ENCODE results near the gene PSMD13. TPM values are rescaled to one million over a fixed set of nuclear protein-coding genes. Genes with fewer than 3 reads are reported as not detected.

PSMD13 gene
- total RNA-seq, 2 experiments from 2014 or later = 220 to 228 TPM

- H3K27ac Mint-ChIP-seq = peak overlapping the region; percentile 98
- peak overlapping the region; percentile 97 for H3K4me3 Mint-ChIP-seq
- peaks cover 53% of the 10 kb centered on the region for H3K4me1 Mint-ChIP-seq (ENCODE audit: low read depth)
- H3K27me3 Mint-ChIP-seq = no peaks in the 10 kb centered on the region
- ChIA-PET CTCF (interaction anchor here (1.0 to 4.5 kb wide), 5 partner anchors 9 to 37 kb away, joined by 3 to 26 read pairs (median 6); no protein-coding TSS in a partner anchor), POLR2A (interaction anchor here (0.6 to 6.2 kb wide), 19 partner anchors 8 to 118 kb away, joined by 3 to 67 read pairs (median 4); partner anchors contain the start of genes BET1L, IFITM5, NLRP6 and PSMD13)
- intact Hi-C loops (cut with micrococcal nuclease) = no loop called here
- no peaks in the 10 kb centered on the region for H3K9me3 Mint-ChIP-seq
- TF ChIP-seq, protein P1, sequence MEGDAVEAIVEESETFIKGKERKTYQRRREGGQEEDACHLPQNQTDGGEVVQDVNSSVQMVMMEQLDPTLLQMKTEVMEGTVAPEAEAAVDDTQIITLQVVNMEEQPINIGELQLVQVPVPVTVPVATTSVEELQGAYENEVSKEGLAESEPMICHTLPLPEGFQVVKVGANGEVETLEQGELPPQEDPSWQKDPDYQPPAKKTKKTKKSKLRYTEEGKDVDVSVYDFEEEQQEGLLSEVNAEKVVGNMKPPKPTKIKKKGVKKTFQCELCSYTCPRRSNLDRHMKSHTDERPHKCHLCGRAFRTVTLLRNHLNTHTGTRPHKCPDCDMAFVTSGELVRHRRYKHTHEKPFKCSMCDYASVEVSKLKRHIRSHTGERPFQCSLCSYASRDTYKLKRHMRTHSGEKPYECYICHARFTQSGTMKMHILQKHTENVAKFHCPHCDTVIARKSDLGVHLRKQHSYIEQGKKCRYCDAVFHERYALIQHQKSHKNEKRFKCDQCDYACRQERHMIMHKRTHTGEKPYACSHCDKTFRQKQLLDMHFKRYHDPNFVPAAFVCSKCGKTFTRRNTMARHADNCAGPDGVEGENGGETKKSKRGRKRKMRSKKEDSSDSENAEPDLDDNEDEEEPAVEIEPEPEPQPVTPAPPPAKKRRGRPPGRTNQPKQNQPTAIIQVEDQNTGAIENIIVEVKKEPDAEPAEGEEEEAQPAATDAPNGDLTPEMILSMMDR (IDR thresholded peaks at IDR 0.05) = no peak
- ATAC-seq (peak; percentile 38), DNase-seq (no peak)
- H3K36me3 Mint-ChIP-seq (ENCODE audit: low read depth) = peaks cover 42% of the 10 kb centered on the region
These were observed 51.2 kb downstream of the PSMD13 start for GRCh38 chr11:287821-288477.

GRCh38 chr11:288478-289397, 52.0 kb downstream of the PSMD13 start, which contains the start of gene PGGHG:
Gene PGGHG (plus strand): TSS chr11:289126. CDS start chr11:289817, 691 bp downstream.
- H3K9me3 Mint-ChIP-seq = no peaks in the 10 kb centered on the region
- H3K27me3 Mint-ChIP-seq = no peaks in the 10 kb centered on the region
- ChIA-PET CTCF (interaction anchor here (1.0 to 4.5 kb wide), 5 partner anchors 10 to 38 kb away, joined by 4 to 26 read pairs (median 6); partner anchors contain the start of gene NLRP6), POLR2A (interaction anchor here (0.7 to 6.2 kb wide), 22 partner anchors 9 to 210 kb away, joined by 3 to 67 read pairs (median 4); partner anchors contain the start of genes BET1L, IFITM5, NLRP6 and PSMD13)
- H3K4me1 Mint-ChIP-seq (ENCODE audit: low read depth) = peaks cover 50% of the 10 kb centered on the region
- peak within 1 kb of the TSS; percentile 97 for H3K4me3 Mint-ChIP-seq
- H3K27ac Mint-ChIP-seq = peak within 1 kb of the TSS; percentile 98
- DNase-seq (peak; percentile 56), ATAC-seq (peak; percentile 14)
- TF ChIP-seq, protein P1 (IDR thresholded peaks at IDR 0.05) = no peak
- intact Hi-C loops (cut with micrococcal nuclease) = no loop called here
- H3K36me3 Mint-ChIP-seq (ENCODE audit: low read depth) = peaks cover 42% of the 10 kb centered on the region

GRCh38 chr11:289398-289711, 52.6 kb downstream of the PSMD13 start:
- TF ChIP-seq, protein P1 (IDR thresholded peaks at IDR 0.05) = no peak
- Mint-ChIP-seq H3K4me3 (peak overlapping the region; percentile 85), H3K36me3 (ENCODE audit: low read depth) (peaks cover 44% of the 10 kb centered on the region), H3K4me1 (ENCODE audit: low read depth) (peaks cover 46% of the 10 kb centered on the region), H3K27ac (peak overlapping the region; percentile 89), H3K9me3 (no peaks in the 10 kb centered on the region), H3K27me3 (no peaks in the 10 kb centered on the region)
- ChIA-PET POLR2A (interaction anchor here (0.7 to 6.2 kb wide), 16 partner anchors 9 to 210 kb away, joined by 3 to 67 read pairs (median 4); partner anchors contain the start of genes BET1L, IFITM5, NLRP6 and RIC8A), CTCF (interaction anchor here (1.2 to 2.2 kb wide), 4 partner anchors 11 to 39 kb away, joined by 3 to 16 read pairs (median 6); partner anchors contain the start of gene NLRP6)
- DNase-seq (peak; percentile 45), ATAC-seq (peak; percentile 3)
- intact Hi-C loops (cut with micrococcal nuclease) = no loop called here

DNA sequence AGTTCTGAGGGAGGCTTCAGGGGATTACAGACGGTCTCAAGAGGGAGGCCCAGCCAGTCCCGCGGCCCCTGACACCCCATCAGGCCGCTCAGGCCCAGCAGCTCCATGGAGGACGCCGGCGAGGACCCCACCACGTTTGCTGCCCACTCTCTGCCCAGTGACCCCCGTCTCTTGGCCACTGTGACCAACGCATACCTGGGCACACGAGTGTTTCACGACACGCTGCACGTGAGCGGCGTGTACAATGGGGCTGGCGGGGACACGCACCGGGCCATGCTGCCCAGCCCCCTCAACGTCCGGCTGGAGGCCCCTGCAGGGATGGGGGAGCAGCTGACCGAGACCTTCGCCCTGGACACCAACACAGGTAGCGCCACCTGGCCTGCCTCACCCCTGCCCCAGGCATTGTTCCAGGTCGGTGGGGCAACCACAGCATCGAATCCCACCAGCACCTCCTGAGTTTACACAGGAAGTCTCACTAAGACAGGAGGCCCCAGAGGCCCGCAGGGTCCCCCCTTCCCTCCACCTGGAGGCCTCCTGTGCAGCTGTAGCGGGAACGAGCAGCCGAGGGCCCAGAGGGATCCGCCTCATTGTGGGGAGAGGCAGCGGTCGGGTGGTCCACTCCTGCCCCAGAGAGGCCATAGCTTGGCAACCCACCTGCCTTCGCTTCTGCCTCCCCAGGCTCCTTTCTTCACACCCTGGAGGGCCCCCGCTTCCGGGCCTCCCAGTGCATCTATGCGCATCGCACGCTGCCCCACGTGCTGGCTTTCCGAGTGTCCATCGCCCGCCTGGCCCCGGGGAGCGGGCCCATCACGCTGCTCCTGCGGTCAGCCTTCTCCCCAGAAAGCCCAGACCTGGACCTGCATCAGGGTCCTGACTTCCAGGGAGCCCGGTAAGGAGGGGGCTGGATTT, 53.2 kb downstream of the PSMD13 start:
- POLR2A ChIA-PET = interaction anchor here (0.7 to 6.2 kb wide), 20 partner anchors 8 to 217 kb away, joined by 3 to 67 read pairs (median 4); partner anchors contain the start of genes BET1L, IFITM5, NLRP6 and RIC8A
- peak; percentile 52 for DNase-seq
- TF ChIP-seq, protein P1 (IDR thresholded peaks at IDR 0.05) = no peak
- H3K27me3 Mint-ChIP-seq = no peaks in the 10 kb centered on the region
- peaks cover 44% of the 10 kb centered on the region for H3K4me1 Mint-ChIP-seq (ENCODE audit: low read depth)
- H3K9me3 Mint-ChIP-seq = no peaks in the 10 kb centered on the region
- CTCF ChIA-PET = interaction anchor here (1.2 to 2.2 kb wide), 6 partner anchors 10 to 74 kb away, joined by 3 to 16 read pairs (median 5); partner anchors contain the start of gene NLRP6
- peak overlapping the region; percentile 89 for H3K27ac Mint-ChIP-seq
- intact Hi-C loops (cut with micrococcal nuclease) = no loop called here
- peak; percentile 12 for ATAC-seq
- peaks cover 47% of the 10 kb centered on the region for H3K36me3 Mint-ChIP-seq (ENCODE audit: low read depth)
- peak overlapping the region; percentile 85 for H3K4me3 Mint-ChIP-seq
